Measurements from ENCODE around the gene SEC14L1. TPM values are rescaled to one million over a fixed set of nuclear protein-coding genes. Genes with fewer than 3 reads are reported as not detected.
A peak's percentile ranks its signal among the peaks of the same experiment; 100 is the strongest.

Gene SEC14L1
- polyA plus RNA-seq, 2 of the 4 experiments (the other 2 are of a cell fraction), result 27.5 to 40.4 TPM

DNA sequence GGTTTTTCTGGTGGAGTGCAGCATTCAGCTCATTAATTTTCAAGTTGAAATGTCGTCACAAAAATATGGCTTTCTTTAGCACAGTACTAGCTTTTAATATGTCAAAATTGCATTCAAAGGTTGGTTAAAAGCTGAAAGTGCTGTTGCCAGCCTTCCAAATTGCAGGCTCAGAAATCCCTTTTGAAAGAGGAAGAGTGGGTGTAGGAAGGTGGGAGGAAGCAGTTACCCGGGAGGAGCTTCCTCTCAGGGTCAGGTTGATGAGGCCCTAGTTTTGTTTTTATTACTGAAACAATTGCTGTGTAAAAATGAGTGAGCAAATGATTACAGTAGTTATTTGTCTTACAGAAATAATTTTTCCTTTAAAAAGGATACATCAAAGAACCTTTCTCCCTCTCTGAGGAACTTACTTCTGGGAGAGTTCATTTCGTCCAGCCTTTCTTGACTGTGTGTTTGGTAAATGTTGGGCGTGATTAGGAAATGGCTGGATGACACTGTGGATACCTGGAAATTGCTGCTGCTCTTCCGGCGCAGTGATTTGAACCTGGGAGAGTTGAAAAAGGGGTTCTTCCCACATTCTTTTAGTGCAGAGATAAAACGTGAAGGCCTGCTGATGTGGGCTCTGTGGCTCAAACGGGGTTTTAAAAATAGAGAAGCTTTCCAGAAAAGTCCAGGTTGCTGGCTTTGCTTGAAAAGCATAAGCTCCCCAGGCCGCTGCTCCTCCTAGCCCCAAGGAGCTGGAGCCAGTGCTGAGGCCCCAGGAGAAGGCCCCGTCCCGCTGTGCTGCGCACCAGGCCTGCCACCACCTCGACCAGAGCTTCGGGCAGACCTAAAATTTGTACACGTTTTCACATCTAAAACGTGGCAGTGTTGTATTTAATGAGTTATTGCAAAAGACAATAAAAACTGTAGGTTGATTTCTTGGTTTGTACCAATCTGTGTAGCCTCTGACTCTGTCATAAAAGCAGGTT is 41.7 kb downstream of the SEC14L1 start (continued):
- TF ChIP-seq, protein P1, sequence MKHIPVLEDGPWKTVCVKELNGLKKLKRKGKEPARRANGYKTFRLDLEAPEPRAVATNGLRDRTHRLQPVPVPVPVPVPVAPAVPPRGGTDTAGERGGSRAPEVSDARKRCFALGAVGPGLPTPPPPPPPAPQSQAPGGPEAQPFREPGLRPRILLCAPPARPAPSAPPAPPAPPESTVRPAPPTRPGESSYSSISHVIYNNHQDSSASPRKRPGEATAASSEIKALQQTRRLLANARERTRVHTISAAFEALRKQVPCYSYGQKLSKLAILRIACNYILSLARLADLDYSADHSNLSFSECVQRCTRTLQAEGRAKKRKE (CRISPR knock-in tag; IDR thresholded peaks at IDR 0.05; ENCODE audit: low read depth), result no peak
- TF ChIP-seq RARB (CRISPR knock-in tag; IDR thresholded peaks at IDR 0.05) (no peak), RFX5 (IDR thresholded peaks at IDR 0.05) (no peak), FOSL2 (IDR thresholded peaks at IDR 0.05) (no peak), FOSL2 (CRISPR knock-in tag; IDR thresholded peaks at IDR 0.05) (no peak), CBX2 (IDR thresholded peaks at IDR 0.05; ENCODE audit: borderline replicate concordance, low read depth) (no peak), CHD2 (IDR thresholded peaks at IDR 0.05; ENCODE audit: low read length, partially characterized antibody) (no peak)

DNA sequence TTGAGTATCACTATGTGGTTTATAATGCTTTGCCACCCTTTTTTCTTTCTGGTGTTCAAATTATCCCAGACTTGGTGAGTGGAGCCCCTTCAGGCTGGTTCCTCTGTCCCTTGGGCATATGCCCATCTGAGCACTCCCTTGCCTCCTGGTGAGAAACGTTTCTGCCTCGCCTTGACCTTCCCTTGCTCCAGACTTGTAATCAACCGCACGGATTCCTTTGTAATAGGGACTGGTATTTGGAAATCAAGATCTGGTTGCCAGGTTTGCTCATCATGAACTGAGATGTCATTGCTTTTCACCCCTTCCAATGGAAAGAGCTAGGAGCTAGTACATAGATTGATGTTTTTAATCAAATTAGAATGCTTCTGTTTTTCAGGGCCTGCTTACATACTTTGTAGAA is 43.7 kb downstream of the SEC14L1 start:
- ChIA-PET POLR2A (no interaction called here), CTCF (interaction anchor here (0.9 to 1.9 kb wide), 3 partner anchors 15 to 117 kb away, joined by 3 to 4 read pairs (median 3); no protein-coding TSS in a partner anchor)
- TF ChIP-seq ZC3H11A (IDR thresholded peaks at IDR 0.05), result no peak
- H3K27ac ChIP-seq, result no peak overlapping the region
- 76% methylated on average over 4 of the region's 4 CpGs for WGBS (ENCODE audit: missing lambda C conversion rate)
- DNase-seq (ENCODE audit: low read depth in 1 of 2, low spot score in 1 of 2) (no peak), ATAC-seq (no peak), FAIRE-seq (no peak)
- H3K4me1 ChIP-seq, result no peaks in the 10 kb centered on the region
- H3K9me3 ChIP-seq, result no peaks in the 10 kb centered on the region
- no peak overlapping the region for H3K4me2 ChIP-seq
- H3K4me3 ChIP-seq, result no peak overlapping the region

DNA sequence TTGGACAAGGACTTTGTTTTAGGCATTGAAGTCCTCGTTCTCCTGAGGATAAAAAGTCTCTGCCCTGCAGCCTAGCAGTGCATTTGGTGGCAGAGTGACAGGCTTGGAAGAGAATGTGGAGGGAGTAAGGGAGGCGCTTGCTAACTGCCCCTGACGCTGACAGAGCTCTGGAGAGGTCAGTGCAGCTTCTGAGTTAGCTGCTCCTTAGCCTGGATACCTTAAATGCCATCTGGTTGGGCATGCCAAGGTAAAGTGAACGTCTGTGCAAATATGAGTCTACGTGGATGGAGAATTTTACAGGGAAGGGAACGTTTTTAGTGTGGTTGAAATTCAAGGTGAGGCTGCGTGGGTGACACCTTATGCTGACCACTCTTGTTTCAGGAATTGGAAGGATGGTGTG is 44.4 kb downstream of the SEC14L1 start:
- Histone ChIP-seq H3K9me3 (no peaks in the 10 kb centered on the region), H3K27ac (no peak overlapping the region), H3K4me2 (no peak overlapping the region), H3K4me3 (no peak overlapping the region), H3K4me1 (no peaks in the 10 kb centered on the region)
- DNase-seq (ENCODE audit: low read depth in 1 of 2, low spot score in 1 of 2), result no peak
- peak in 1 of 2 experiments; percentile 35; a peak in 2 of 6 replicates for ATAC-seq
- no peak for FAIRE-seq
- TF ChIP-seq HOXA7 (CRISPR knock-in tag; IDR thresholded peaks at IDR 0.05) (no peak), RCOR1 (IDR thresholded peaks at IDR 0.05; ENCODE audit: low read depth, low read length) (no peak), RARB (CRISPR knock-in tag; IDR thresholded peaks at IDR 0.05) (no peak), FOXS1 (CRISPR knock-in tag; IDR thresholded peaks at IDR 0.05) (no peak), MYC (IDR thresholded peaks at IDR 0.05; ENCODE audit: borderline replicate concordance, low read length) (no peak), SREBF2 (IDR thresholded peaks at IDR 0.05) (no peak), EP300 (IDR thresholded peaks at IDR 0.05) (no peak), HOXB13 (CRISPR knock-in tag; IDR thresholded peaks at IDR 0.05; ENCODE audit: low read depth) (no peak), ESRRA (IDR thresholded peaks at IDR 0.05; ENCODE audit: borderline replicate concordance, low read length) (no peak), FOSL2 (IDR thresholded peaks at IDR 0.05) (no peak), FOSL2 (CRISPR knock-in tag; IDR thresholded peaks at IDR 0.05) (no peak), MAZ (IDR thresholded peaks at IDR 0.05; ENCODE audit: borderline replicate concordance, low read depth, low read length) (no peak), FOSB (CRISPR knock-in tag; IDR thresholded peaks at IDR 0.05) (no peak), CBX2 (IDR thresholded peaks at IDR 0.05; ENCODE audit: borderline replicate concordance, low read depth) (no peak), TP53 (CRISPR knock-in tag; IDR thresholded peaks at IDR 0.05) (no peak), RFX5 (IDR thresholded peaks at IDR 0.05) (no peak)
- TF ChIP-seq, protein P1 (CRISPR knock-in tag; IDR thresholded peaks at IDR 0.05; ENCODE audit: low read depth), result no peak
- TF ChIP-seq, protein P2, sequence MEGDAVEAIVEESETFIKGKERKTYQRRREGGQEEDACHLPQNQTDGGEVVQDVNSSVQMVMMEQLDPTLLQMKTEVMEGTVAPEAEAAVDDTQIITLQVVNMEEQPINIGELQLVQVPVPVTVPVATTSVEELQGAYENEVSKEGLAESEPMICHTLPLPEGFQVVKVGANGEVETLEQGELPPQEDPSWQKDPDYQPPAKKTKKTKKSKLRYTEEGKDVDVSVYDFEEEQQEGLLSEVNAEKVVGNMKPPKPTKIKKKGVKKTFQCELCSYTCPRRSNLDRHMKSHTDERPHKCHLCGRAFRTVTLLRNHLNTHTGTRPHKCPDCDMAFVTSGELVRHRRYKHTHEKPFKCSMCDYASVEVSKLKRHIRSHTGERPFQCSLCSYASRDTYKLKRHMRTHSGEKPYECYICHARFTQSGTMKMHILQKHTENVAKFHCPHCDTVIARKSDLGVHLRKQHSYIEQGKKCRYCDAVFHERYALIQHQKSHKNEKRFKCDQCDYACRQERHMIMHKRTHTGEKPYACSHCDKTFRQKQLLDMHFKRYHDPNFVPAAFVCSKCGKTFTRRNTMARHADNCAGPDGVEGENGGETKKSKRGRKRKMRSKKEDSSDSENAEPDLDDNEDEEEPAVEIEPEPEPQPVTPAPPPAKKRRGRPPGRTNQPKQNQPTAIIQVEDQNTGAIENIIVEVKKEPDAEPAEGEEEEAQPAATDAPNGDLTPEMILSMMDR (IDR thresholded peaks at IDR 0.05), result no peak
- 67% methylated on average over 7 of the region's 7 CpGs for WGBS (ENCODE audit: missing lambda C conversion rate)
- POLR2A ChIA-PET, result no interaction called here
- CTCF ChIA-PET, result interaction anchor here (0.9 to 1.4 kb wide), 2 partner anchors 15 to 20 kb away, joined by 3 read pairs; no protein-coding TSS in a partner anchor

Measured in A549 (cell line).